ENCODE data around the gene ANKS1A.

- peak; percentile 26 for TF ChIP-seq CTCF (IDR thresholded peaks at IDR 0.05)
- no peak for TF ChIP-seq EZH2 (IDR thresholded peaks at IDR 0.05)
Observed at GRCh38 chr6:34858681-34859080, 30.4 kb upstream of the ANKS1A start.

All from neural progenitor cell (in vitro differentiated cells).